Measurements from ENCODE around the gene DVL1.

The DVL1 gene

DNA sequence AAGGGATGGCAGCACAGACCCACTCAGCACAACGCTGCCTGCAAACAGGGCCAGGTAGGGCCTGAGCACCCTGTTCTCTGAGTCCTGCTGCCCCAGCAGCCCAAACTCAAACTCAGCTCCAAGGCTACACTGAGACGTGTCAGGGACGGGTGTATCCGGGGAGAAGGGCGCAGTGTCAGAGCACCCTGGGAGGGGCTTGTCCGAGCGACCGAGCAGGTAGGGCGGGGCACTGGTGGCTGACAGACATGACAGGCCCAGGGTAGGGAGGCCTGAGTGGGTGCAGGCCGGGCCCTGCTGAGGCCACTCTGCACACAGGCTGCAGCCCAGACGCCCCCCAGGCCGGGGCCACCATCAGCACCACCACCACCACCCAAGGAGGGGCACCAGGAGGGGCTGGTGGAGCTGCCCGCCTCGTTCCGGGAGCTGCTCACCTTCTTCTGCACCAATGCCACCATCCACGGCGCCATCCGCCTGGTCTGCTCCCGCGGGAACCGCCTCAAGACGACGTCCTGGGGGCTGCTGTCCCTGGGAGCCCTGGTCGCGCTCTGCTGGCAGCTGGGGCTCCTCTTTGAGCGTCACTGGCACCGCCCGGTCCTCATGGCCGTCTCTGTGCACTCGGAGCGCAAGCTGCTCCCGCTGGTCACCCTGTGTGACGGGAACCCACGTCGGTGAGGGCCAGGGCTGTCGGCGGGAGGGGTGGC, 63.5 kb downstream of the DVL1 start:
- no peak overlapping the region for H3K4me3 ChIP-seq (ENCODE audit: low read depth, low read length)
- no peak overlapping the region for H3K27ac ChIP-seq (ENCODE audit: low read depth, low read length)
- H3K79me2 ChIP-seq (ENCODE audit: control insufficient read depth, insufficient read depth, low read length, unreplicated experiment): no peaks in the 10 kb centered on the region
- peaks cover 4% of the 10 kb centered on the region for H3K4me1 ChIP-seq (ENCODE audit: control insufficient read depth, insufficient read depth, low read length, unreplicated experiment)
- no peaks in the 10 kb centered on the region for H3K36me3 ChIP-seq (ENCODE audit: insufficient read depth, low read length)
- no peak overlapping the region for H2AFZ ChIP-seq (ENCODE audit: low read length, unreplicated experiment)
- no peaks in the 10 kb centered on the region for H3K27me3 ChIP-seq (ENCODE audit: insufficient read depth, low read length)

Data from ACC112 (cell line).